ENCODE measurements around the gene TULP4.

DNA sequence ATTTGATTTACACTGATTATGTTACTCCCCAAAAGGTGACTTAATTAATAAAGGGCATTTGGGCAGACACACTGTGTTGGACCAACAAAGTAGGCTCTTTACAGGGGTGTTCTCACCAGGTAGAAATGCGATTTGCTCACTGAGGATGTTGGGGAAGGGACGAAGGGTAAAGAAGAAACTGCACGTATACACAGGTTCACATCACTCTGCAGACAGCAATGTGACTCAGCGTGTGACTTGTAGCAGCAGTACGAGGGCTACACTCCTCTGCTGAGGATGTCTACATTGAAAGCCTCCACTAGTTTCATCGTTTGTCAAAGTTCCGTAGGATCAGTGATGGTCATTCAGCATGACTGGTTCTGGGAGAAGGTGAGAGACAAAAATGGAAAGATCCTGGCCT lies 194.9 kb downstream of the TULP4 start:
- TF ChIP-seq, protein P1, sequence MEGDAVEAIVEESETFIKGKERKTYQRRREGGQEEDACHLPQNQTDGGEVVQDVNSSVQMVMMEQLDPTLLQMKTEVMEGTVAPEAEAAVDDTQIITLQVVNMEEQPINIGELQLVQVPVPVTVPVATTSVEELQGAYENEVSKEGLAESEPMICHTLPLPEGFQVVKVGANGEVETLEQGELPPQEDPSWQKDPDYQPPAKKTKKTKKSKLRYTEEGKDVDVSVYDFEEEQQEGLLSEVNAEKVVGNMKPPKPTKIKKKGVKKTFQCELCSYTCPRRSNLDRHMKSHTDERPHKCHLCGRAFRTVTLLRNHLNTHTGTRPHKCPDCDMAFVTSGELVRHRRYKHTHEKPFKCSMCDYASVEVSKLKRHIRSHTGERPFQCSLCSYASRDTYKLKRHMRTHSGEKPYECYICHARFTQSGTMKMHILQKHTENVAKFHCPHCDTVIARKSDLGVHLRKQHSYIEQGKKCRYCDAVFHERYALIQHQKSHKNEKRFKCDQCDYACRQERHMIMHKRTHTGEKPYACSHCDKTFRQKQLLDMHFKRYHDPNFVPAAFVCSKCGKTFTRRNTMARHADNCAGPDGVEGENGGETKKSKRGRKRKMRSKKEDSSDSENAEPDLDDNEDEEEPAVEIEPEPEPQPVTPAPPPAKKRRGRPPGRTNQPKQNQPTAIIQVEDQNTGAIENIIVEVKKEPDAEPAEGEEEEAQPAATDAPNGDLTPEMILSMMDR (IDR thresholded peaks at IDR 0.05) = no peak
- TF ChIP-seq ZFX (IDR thresholded peaks at IDR 0.05; ENCODE audit: borderline replicate concordance) = no peak
